WTC11 (cell line): ENCODE data around the gene ZNF674. TPM values are rescaled to one million over a fixed set of nuclear protein-coding genes. Genes with fewer than 3 reads are reported as not detected.
A peak's percentile ranks its signal among the peaks of the same experiment; 100 is the strongest.

Source experiments
- ATAC-seq: fragments of 200-7000 bp; cut with Tn5 transposase; 2 replicates; pipeline ENCODE4 v1.10.0; 2021; ENCODE audit warnings: mild to moderate bottlenecking, moderate library complexity
- CTCF ChIA-PET: fragments of 300-600 bp; sonication (Branson Sonifier 250); formaldehyde crosslinking; loops from one replicate; lab custom pipeline; 2021; ENCODE audit warnings: antibody characterized with exemption; lab: Charles Lee
- POLR2A ChIA-PET: fragments of 350-600 bp; sonication (Branson Sonifier 250); formaldehyde crosslinking; loops from one replicate; lab custom pipeline; 2021; ENCODE audit warnings: antibody characterized with exemption; lab: Charles Lee
- DNase-seq: peaks from one replicate; pipeline ENCODE4 v3.0.0; 2021; ENCODE audit warnings: low spot score
- H3K27ac Mint-ChIP-seq: 2 replicates; pipeline ENCODE4 v1.8.0; 2021; ENCODE audit warnings: mixed read lengths
- H3K27me3 Mint-ChIP-seq: 2 replicates; pipeline ENCODE4 v1.8.0; 2021; ENCODE audit warnings: low read depth, mild to moderate bottlenecking, moderate library complexity, mixed read lengths
- H3K36me3 Mint-ChIP-seq: 2 replicates; pipeline ENCODE4 v1.8.0; 2021; ENCODE audit warnings: mixed read lengths
- H3K4me1 Mint-ChIP-seq: 2 replicates; pipeline ENCODE4 v1.8.0; 2022; ENCODE audit warnings: mixed read lengths
- H3K4me3 Mint-ChIP-seq: 2 replicates; pipeline ENCODE4 v1.8.0; 2021; ENCODE audit warnings: mild to moderate bottlenecking, moderate library complexity, mixed read lengths
- H3K9me3 Mint-ChIP-seq: 2 replicates; pipeline ENCODE4 v1.8.0; 2021; ENCODE audit warnings: mixed read lengths
- CREM ChIP-seq: sonication (generic); formaldehyde crosslinking; IDR thresholded peaks from 2 replicates; pipeline ENCODE4 v1.8.1; 2022; ENCODE audit warnings: mild to moderate bottlenecking, missing genetic modification reagents, moderate library complexity
- GRHL2 ChIP-seq: fragments of 250-450 bp; sonication (Bioruptor Pico); IDR thresholded peaks from 2 replicates; pipeline ENCODE4 v1.8.0; 2022; ENCODE audit warnings: mild to moderate bottlenecking, moderate library complexity; ENCODE audit not compliant: insufficient replicate concordance, severe bottlenecking
- JAZF1 ChIP-seq: fragments of 250-450 bp; sonication (Bioruptor Pico); IDR thresholded peaks from 2 replicates; pipeline ENCODE4 v1.9.0; 2021; ENCODE audit warnings: moderate library complexity, mild to moderate bottlenecking, inconsistent platforms
- NFYB ChIP-seq: sonication (generic); formaldehyde crosslinking; conservative IDR thresholded peaks from 2 replicates; pipeline ENCODE4 v1.8.0; 2022; ENCODE audit warnings: low read depth, missing genetic modification reagents
- RELA ChIP-seq: sonication (generic); formaldehyde crosslinking; IDR thresholded peaks from 2 replicates; pipeline ENCODE4 v1.8.1; 2022; ENCODE audit warnings: missing genetic modification reagents, mild to moderate bottlenecking, borderline replicate concordance
- ZNF138 ChIP-seq: sonication (generic); formaldehyde crosslinking; conservative IDR thresholded peaks from 2 replicates; pipeline ENCODE4 v1.8.1; 2022; ENCODE audit warnings: mild to moderate bottlenecking, moderate library complexity, missing genetic modification reagents
- ZNF317 ChIP-seq: sonication (generic); formaldehyde crosslinking; IDR thresholded peaks from 2 replicates; pipeline ENCODE4 v1.8.1; 2023; ENCODE audit warnings: low read depth, mild to moderate bottlenecking, moderate library complexity, missing genetic modification reagents, borderline replicate concordance
- ZNF423 ChIP-seq: fragments of 250-450 bp; sonication (Bioruptor Pico); IDR thresholded peaks from 2 replicates; pipeline ENCODE4 v2.1.2; 2022; ENCODE audit warnings: mild to moderate bottlenecking, moderate library complexity
- total RNA-seq: library from RNA; stranded (reverse); gene quantifications from 3 replicates; pipeline ENCODE4 v1.2.3, GENCODE V29; 2021
- TF ChIP-seq, protein P1 (sequence below): sonication (generic); formaldehyde crosslinking; IDR thresholded peaks from 2 replicates; pipeline ENCODE4 v1.8.1; 2023; ENCODE audit warnings: mild to moderate bottlenecking, missing genetic modification reagents
- TF ChIP-seq, protein P2 (sequence below): sonication (generic); formaldehyde crosslinking; IDR thresholded peaks from 2 replicates; pipeline ENCODE4 v1.8.0; 2022; ENCODE audit warnings: missing genetic modification reagents
- TF ChIP-seq, protein P3 (sequence below): sonication (generic); formaldehyde crosslinking; IDR thresholded peaks from 2 replicates; pipeline ENCODE4 v1.8.0; 2022; ENCODE audit warnings: mild to moderate bottlenecking, missing genetic modification reagents
- TF ChIP-seq, protein P4 (sequence below): sonication (generic); formaldehyde crosslinking; IDR thresholded peaks from 2 replicates; pipeline ENCODE4 v1.8.1; 2022; ENCODE audit warnings: mild to moderate bottlenecking, missing genetic modification reagents, moderate library complexity, borderline replicate concordance
- TF ChIP-seq, protein P5 (sequence below): sonication (generic); formaldehyde crosslinking; IDR thresholded peaks from 2 replicates; pipeline ENCODE4 v1.8.0; 2022; ENCODE audit warnings: mild to moderate bottlenecking, missing genetic modification reagents
- TF ChIP-seq, protein P6 (sequence below): sonication (generic); formaldehyde crosslinking; IDR thresholded peaks from 2 replicates; pipeline ENCODE4 v1.8.1; 2023; ENCODE audit warnings: mild to moderate bottlenecking, missing genetic modification reagents, borderline replicate concordance

The ZNF674 gene
- total RNA-seq, 1 experiment from 2014 or later, result 7.0 TPM

DNA sequence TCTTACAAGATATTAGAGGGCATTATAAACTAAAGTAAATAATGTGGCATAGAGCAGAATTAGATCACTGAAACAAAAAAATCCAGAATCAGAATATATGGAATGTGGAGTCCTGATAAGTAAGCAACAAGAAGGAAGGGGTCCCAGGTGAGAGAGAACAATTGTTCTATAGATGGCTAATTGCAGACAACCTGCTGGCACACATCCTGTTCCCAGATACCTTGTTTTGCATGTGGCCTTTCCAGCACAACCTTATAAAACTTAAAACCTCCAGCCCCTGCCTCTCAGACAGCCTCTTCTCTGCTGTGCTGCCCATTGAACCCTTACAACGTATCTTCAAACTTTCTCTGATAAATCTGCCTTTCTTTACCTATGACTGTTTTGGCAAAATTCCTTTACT, 4.7 kb upstream of the ZNF674 start:
- TF ChIP-seq, protein P1, sequence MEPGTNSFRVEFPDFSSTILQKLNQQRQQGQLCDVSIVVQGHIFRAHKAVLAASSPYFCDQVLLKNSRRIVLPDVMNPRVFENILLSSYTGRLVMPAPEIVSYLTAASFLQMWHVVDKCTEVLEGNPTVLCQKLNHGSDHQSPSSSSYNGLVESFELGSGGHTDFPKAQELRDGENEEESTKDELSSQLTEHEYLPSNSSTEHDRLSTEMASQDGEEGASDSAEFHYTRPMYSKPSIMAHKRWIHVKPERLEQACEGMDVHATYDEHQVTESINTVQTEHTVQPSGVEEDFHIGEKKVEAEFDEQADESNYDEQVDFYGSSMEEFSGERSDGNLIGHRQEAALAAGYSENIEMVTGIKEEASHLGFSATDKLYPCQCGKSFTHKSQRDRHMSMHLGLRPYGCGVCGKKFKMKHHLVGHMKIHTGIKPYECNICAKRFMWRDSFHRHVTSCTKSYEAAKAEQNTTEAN (CRISPR knock-in tag), result no peak
- TF ChIP-seq, protein P2, sequence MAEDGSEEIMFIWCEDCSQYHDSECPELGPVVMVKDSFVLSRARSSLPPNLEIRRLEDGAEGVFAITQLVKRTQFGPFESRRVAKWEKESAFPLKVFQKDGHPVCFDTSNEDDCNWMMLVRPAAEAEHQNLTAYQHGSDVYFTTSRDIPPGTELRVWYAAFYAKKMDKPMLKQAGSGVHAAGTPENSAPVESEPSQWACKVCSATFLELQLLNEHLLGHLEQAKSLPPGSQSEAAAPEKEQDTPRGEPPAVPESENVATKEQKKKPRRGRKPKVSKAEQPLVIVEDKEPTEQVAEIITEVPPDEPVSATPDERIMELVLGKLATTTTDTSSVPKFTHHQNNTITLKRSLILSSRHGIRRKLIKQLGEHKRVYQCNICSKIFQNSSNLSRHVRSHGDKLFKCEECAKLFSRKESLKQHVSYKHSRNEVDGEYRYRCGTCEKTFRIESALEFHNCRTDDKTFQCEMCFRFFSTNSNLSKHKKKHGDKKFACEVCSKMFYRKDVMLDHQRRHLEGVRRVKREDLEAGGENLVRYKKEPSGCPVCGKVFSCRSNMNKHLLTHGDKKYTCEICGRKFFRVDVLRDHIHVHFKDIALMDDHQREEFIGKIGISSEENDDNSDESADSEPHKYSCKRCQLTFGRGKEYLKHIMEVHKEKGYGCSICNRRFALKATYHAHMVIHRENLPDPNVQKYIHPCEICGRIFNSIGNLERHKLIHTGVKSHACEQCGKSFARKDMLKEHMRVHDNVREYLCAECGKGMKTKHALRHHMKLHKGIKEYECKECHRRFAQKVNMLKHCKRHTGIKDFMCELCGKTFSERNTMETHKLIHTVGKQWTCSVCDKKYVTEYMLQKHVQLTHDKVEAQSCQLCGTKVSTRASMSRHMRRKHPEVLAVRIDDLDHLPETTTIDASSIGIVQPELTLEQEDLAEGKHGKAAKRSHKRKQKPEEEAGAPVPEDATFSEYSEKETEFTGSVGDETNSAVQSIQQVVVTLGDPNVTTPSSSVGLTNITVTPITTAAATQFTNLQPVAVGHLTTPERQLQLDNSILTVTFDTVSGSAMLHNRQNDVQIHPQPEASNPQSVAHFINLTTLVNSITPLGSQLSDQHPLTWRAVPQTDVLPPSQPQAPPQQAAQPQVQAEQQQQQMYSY, result peak; percentile 78
- TF ChIP-seq, all 79 proteins: peak for 1
- H3K4me3 Mint-ChIP-seq, result no peak overlapping the region
- H3K36me3 Mint-ChIP-seq, result peaks cover 27% of the 10 kb centered on the region
- CTCF ChIA-PET, result no interaction called here
- DNase-seq, result no peak
- POLR2A ChIA-PET, result no interaction called here
- peak overlapping the region; percentile 97 for H3K27ac Mint-ChIP-seq
- peaks cover 7% of the 10 kb centered on the region for H3K9me3 Mint-ChIP-seq
- H3K27me3 Mint-ChIP-seq, result no peaks in the 10 kb centered on the region
- peak; percentile 12; the same call in 1 of the 2 replicates for ATAC-seq
- H3K4me1 Mint-ChIP-seq, result peaks cover 34% of the 10 kb centered on the region

DNA sequence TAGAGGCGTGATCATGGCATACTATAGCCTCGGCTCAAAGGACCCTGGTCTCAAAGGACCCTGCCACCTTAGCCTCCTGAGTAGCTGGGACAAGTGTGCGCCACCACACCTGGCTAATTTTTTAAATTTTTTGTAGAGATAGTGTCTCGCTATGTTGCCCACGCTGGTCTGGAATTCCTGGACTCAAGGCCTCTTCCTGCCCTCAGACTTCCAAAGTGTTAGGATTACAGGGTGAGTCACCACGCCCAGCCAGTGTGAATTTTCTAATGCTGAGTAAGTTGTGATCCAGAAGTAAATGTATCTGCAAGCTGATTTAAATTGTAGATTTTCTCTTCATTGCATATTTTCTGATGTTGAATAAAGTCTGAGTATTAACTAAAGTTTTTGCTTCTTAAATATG, 2.6 kb upstream of the ZNF674 start:
- Mint-ChIP-seq H3K36me3 (peaks cover 25% of the 10 kb centered on the region), H3K4me3 (no peak overlapping the region), H3K27ac (no peak overlapping the region), H3K27me3 (no peaks in the 10 kb centered on the region), H3K9me3 (peaks cover 7% of the 10 kb centered on the region), H3K4me1 (peaks cover 42% of the 10 kb centered on the region)
- ATAC-seq, result no peak
- CTCF ChIA-PET, result no interaction called here
- POLR2A ChIA-PET, result no interaction called here
- DNase-seq, result no peak
- TF ChIP-seq, protein P1 (CRISPR knock-in tag), result no peak
- TF ChIP-seq, protein P3, sequence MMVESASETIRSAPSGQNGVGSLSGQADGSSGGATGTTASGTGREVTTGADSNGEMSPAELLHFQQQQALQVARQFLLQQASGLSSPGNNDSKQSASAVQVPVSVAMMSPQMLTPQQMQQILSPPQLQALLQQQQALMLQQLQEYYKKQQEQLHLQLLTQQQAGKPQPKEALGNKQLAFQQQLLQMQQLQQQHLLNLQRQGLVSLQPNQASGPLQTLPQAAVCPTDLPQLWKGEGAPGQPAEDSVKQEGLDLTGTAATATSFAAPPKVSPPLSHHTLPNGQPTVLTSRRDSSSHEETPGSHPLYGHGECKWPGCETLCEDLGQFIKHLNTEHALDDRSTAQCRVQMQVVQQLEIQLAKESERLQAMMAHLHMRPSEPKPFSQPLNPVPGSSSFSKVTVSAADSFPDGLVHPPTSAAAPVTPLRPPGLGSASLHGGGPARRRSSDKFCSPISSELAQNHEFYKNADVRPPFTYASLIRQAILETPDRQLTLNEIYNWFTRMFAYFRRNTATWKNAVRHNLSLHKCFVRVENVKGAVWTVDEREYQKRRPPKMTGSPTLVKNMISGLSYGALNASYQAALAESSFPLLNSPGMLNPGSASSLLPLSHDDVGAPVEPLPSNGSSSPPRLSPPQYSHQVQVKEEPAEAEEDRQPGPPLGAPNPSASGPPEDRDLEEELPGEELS (CRISPR knock-in tag), result no peak
- TF ChIP-seq GRHL2 (CRISPR knock-in tag) (no peak), ZNF423 (CRISPR knock-in tag) (no peak), RELA (CRISPR knock-in tag) (no peak), NFYB (CRISPR knock-in tag) (no peak), CREM (CRISPR knock-in tag) (no peak), ZNF317 (no peak), ZNF138 (CRISPR knock-in tag) (no peak), JAZF1 (CRISPR knock-in tag) (no peak)
- TF ChIP-seq, protein P2, result no peak
- TF ChIP-seq, protein P4, sequence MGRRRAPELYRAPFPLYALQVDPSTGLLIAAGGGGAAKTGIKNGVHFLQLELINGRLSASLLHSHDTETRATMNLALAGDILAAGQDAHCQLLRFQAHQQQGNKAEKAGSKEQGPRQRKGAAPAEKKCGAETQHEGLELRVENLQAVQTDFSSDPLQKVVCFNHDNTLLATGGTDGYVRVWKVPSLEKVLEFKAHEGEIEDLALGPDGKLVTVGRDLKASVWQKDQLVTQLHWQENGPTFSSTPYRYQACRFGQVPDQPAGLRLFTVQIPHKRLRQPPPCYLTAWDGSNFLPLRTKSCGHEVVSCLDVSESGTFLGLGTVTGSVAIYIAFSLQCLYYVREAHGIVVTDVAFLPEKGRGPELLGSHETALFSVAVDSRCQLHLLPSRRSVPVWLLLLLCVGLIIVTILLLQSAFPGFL (CRISPR knock-in tag), result no peak
- TF ChIP-seq, protein P5, sequence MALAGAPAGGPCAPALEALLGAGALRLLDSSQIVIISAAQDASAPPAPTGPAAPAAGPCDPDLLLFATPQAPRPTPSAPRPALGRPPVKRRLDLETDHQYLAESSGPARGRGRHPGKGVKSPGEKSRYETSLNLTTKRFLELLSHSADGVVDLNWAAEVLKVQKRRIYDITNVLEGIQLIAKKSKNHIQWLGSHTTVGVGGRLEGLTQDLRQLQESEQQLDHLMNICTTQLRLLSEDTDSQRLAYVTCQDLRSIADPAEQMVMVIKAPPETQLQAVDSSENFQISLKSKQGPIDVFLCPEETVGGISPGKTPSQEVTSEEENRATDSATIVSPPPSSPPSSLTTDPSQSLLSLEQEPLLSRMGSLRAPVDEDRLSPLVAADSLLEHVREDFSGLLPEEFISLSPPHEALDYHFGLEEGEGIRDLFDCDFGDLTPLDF (CRISPR knock-in tag), result no peak
- TF ChIP-seq, protein P6, sequence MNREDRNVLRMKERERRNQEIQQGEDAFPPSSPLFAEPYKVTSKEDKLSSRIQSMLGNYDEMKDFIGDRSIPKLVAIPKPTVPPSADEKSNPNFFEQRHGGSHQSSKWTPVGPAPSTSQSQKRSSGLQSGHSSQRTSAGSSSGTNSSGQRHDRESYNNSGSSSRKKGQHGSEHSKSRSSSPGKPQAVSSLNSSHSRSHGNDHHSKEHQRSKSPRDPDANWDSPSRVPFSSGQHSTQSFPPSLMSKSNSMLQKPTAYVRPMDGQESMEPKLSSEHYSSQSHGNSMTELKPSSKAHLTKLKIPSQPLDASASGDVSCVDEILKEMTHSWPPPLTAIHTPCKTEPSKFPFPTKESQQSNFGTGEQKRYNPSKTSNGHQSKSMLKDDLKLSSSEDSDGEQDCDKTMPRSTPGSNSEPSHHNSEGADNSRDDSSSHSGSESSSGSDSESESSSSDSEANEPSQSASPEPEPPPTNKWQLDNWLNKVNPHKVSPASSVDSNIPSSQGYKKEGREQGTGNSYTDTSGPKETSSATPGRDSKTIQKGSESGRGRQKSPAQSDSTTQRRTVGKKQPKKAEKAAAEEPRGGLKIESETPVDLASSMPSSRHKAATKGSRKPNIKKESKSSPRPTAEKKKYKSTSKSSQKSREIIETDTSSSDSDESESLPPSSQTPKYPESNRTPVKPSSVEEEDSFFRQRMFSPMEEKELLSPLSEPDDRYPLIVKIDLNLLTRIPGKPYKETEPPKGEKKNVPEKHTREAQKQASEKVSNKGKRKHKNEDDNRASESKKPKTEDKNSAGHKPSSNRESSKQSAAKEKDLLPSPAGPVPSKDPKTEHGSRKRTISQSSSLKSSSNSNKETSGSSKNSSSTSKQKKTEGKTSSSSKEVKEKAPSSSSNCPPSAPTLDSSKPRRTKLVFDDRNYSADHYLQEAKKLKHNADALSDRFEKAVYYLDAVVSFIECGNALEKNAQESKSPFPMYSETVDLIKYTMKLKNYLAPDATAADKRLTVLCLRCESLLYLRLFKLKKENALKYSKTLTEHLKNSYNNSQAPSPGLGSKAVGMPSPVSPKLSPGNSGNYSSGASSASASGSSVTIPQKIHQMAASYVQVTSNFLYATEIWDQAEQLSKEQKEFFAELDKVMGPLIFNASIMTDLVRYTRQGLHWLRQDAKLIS (CRISPR knock-in tag), result no peak
